ENCODE measurements around the gene EYS. TPM values are rescaled to one million over a fixed set of nuclear protein-coding genes. Genes with fewer than 3 reads are reported as not detected.

EYS gene
- total and polyA plus RNA-seq, 2 donors, result 4.4 TPM; not detected in 1

DNA sequence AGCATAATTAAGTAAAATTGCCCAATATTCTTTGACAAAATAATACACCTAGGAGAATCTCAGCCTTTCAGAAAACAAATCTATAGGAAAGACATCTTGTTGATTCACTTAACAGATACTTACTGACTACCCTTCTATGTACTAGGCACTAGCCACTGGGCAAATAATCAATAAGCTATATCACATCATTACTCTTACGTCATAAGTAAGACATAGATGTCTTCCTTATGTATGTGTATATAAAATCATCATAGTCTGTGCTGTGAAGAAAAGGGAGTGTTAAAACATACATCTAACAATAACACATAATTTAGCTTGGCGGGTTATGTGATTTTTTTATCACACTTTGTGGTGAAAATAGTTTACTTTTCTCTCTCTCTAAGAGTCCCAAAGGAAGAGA lies 733.9 kb downstream of the EYS start:
- WGBS, result 85% methylated on average over 2 of the region's 2 CpGs
- DNase-seq (ENCODE audit: extremely low spot score), result no peak
- H3K36me3 ChIP-seq (ENCODE audit: insufficient read depth), result no peaks in the 10 kb centered on the region
- no peak overlapping the region for H3K27ac ChIP-seq (ENCODE audit: low read depth)
- H3K4me3 ChIP-seq (ENCODE audit: low read depth, low read length), result no peak overlapping the region
- no peaks in the 10 kb centered on the region for H3K4me1 ChIP-seq (ENCODE audit: insufficient read depth)

DNA sequence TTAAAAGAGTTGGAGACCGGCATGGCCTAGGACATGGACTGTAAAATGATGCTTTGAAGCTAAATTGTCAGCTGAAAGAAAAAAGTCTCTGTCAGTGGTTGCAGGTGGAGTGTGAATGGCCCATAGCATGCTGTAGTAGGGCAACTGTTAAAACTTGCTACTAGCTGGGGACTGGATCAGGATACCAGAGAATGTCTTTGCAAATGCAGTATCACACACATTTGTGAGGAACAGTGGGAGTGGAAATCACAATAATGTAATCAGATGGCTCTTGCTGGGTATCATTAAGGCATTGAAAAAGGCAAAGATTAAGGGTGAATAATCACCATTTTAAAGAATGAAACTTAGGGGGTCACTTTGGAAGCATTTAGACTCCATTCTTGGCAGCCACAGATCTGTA lies 737.9 kb downstream of the EYS start:
- WGBS, result 90% methylated on average over 1 of the region's 1 CpG
- Histone ChIP-seq H3K27ac (ENCODE audit: low read depth) (no peak overlapping the region), H3K4me3 (ENCODE audit: low read depth, low read length) (no peak overlapping the region), H3K36me3 (ENCODE audit: insufficient read depth) (no peaks in the 10 kb centered on the region), H3K4me1 (ENCODE audit: insufficient read depth) (no peaks in the 10 kb centered on the region)
- DNase-seq (ENCODE audit: extremely low spot score), result no peak

DNA sequence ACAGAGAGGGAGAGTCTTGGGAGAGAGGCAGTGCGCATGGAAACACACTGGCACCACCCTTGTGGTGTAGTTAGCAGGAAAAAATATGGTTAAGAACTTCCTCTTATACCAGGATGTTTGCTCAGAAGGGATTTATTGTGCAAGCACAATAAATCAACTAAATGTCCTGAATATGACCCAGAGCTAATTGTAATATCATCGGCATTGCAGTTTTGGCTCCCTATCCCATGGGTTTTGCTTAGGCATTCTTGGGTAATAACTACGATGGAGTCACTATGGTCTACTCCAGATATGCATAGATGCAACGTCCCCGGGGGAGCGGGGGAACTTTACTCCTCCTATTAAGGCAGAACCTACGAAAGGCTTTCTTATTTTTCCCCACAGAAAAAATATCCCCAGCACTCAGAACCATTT lies 751.6 kb downstream of the EYS start:
- Histone ChIP-seq H3K27ac (ENCODE audit: low read depth) (no peak overlapping the region), H3K4me3 (ENCODE audit: low read depth, low read length) (no peak overlapping the region), H3K36me3 (ENCODE audit: insufficient read depth) (no peaks in the 10 kb centered on the region), H3K4me1 (ENCODE audit: insufficient read depth) (no peaks in the 10 kb centered on the region)
- no peak for DNase-seq (ENCODE audit: extremely low spot score)
- 80% methylated on average over 7 of the region's 7 CpGs for WGBS

DNA sequence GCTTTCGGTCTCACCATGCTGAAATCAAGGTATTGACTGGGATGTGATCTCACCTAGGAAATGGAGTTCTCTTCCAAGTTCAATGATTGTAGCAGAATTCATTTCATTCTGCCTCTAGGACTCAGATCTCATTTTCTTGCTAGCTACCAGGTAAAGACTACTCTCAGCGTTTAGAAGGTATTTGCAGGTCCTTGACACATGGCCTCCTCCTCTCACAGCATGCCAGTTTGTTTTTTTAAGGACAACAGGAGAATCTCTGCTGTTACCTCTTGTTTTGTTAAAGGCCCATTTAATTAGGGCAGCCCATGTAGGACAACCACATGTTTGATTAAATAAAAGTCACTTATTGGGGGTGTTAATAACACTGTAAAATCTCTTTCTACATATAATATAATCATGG lies 757.8 kb downstream of the EYS start:
- H3K4me1 ChIP-seq (ENCODE audit: insufficient read depth), result no peaks in the 10 kb centered on the region
- H3K36me3 ChIP-seq (ENCODE audit: insufficient read depth), result no peaks in the 10 kb centered on the region
- H3K27ac ChIP-seq (ENCODE audit: low read depth), result no peak overlapping the region
- 82% methylated on average over 2 of the region's 2 CpGs for WGBS
- DNase-seq (ENCODE audit: extremely low spot score), result no peak
- H3K4me3 ChIP-seq (ENCODE audit: low read depth, low read length), result no peak overlapping the region

DNA sequence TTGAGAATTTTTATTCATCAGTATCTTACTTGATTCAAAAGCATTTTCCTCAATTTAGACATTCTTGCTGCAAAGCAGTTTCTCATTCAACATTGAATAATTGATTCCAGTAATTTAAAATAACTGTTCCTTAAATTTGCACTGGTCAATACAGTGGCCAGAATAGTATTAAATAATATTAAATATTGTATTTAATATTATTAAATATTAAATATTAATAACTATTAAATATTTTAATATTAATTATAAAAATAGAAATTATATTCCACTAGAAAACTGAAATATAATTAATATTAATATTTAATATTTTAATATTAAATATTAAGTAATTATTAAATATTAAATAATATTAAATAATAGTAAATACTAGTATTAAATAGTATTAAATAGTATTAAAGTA lies 758.8 kb downstream of the EYS start:
- Histone ChIP-seq H3K4me1 (ENCODE audit: insufficient read depth) (no peaks in the 10 kb centered on the region), H3K27ac (ENCODE audit: low read depth) (no peak overlapping the region), H3K36me3 (ENCODE audit: insufficient read depth) (no peaks in the 10 kb centered on the region), H3K4me3 (ENCODE audit: low read depth, low read length) (no peak overlapping the region)
- DNase-seq (ENCODE audit: extremely low spot score), result no peak

DNA sequence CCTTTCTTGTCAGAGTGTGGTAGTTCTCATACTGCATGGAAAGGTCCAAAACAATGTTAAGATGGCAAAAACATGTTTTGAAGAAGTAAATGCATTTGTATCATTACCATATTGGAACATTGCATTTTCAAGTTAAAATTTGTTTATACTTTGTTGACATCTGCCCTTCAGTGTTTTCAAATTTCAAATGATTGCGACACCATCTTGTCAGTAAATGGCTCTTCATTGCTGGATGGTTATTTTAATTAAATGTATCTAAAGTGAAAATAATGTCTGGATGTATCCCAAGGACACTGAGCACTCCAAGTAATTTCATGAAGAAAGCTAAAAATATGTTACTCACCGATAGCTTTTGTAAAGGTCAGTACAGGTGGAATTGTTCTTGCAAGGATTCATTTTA lies 761.6 kb downstream of the EYS start:
- Histone ChIP-seq H3K27ac (ENCODE audit: low read depth) (no peak overlapping the region), H3K36me3 (ENCODE audit: insufficient read depth) (no peaks in the 10 kb centered on the region)
- WGBS, result 94% methylated on average over 2 of the region's 2 CpGs

DNA sequence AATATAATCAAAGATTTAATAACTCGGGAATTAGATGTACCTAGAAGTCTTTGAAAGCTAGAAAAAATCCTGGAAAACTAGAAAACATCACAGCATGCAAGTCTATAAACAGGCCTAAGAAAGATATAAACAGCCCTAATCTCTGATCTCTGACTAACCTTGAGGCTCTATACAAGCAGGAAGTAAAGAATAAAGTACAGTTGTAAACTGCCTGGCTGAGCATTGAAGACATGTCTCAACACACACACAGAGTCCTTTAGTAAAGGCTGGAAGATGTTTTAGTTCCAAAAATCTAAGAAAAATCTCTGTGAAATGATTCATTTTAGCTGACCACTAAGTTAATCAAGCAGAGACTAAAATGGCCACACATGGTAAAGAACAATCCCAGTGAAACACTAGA lies 774.5 kb downstream of the EYS start:
- no peaks in the 10 kb centered on the region for H3K36me3 ChIP-seq (ENCODE audit: insufficient read depth)
- no peaks in the 10 kb centered on the region for H3K4me1 ChIP-seq (ENCODE audit: insufficient read depth)
- peak; percentile 14 for DNase-seq (ENCODE audit: extremely low spot score)
- WGBS, result 77% methylated on average over 1 of the region's 1 CpG
- H3K4me3 ChIP-seq (ENCODE audit: low read depth, low read length), result no peak overlapping the region
- H3K27ac ChIP-seq (ENCODE audit: low read depth), result no peak overlapping the region

More for the DNA sequence above, 761.6 kb downstream of the EYS start:
- Histone ChIP-seq H3K4me3 (ENCODE audit: low read depth, low read length) (no peak overlapping the region), H3K4me1 (ENCODE audit: insufficient read depth) (no peaks in the 10 kb centered on the region)
- no peak for DNase-seq (ENCODE audit: extremely low spot score)

DNA sequence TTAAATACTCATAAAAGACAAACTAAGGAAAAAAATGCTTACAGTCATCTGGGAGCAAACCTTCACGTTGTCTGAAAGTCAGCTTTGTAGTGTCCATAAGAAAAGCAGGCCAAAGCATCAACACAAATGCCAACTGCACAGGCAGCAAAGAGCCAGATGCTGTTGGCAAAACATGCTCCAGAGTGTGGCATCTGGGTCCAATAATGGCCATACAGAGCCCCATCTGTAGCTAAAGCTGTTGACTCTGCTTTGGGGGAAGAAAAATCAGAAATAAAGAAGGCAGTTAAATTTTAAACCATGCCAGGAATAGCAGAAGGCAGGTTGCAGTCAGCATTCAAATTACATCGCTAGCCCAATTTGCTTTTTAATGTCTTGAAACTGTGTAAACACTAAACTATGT lies 776.3 kb downstream of the EYS start:
- Histone ChIP-seq H3K36me3 (ENCODE audit: insufficient read depth) (no peaks in the 10 kb centered on the region), H3K27ac (ENCODE audit: low read depth) (no peak overlapping the region), H3K4me1 (ENCODE audit: insufficient read depth) (no peaks in the 10 kb centered on the region), H3K4me3 (ENCODE audit: low read depth, low read length) (no peak overlapping the region)
- no peak for DNase-seq (ENCODE audit: extremely low spot score)
- 71% methylated on average over 2 of the region's 2 CpGs for WGBS

DNA sequence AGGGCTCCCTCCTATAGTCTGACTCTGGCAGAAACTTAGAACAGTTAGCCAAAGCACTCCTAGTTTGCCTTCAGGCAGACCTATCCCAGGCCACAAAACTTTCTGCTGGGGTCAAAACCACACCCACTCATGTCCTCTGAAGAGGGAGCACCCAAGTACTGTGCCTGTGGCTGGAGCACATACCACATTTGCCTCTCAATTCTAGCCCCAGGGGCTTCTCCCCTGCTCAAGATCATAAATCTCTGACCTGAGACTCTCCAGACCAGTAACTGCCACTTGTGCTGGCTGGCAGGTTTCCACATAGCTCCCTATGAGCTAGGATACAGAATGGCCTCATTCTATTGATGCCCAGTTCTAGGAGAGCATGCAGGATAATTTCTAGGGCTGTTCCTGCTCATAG lies 781.0 kb downstream of the EYS start:
- no peak for DNase-seq (ENCODE audit: extremely low spot score)
- no peaks in the 10 kb centered on the region for H3K36me3 ChIP-seq (ENCODE audit: insufficient read depth)
- H3K4me3 ChIP-seq (ENCODE audit: low read depth, low read length), result no peak overlapping the region
- no peaks in the 10 kb centered on the region for H3K4me1 ChIP-seq (ENCODE audit: insufficient read depth)
- no peak overlapping the region for H3K27ac ChIP-seq (ENCODE audit: low read depth)

DNA sequence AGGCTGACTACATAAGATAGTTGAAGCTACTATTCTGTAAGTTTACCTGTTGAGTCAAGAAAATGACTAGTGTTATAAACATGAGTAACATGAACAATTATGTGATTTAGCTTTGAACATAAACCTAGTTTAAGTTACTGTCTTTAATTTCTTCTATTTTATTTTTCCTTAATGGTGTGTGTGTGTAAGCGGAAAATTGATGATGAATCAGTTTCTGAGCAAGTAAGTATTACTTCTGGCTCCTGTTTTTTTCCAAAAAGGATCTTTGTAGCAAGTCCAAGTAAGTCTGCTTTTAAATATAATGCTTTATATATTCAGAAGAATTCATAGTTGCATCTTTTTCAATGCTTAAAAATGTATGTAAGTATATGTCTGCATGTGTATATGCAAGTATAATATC lies 786.8 kb downstream of the EYS start:
- Histone ChIP-seq H3K4me1 (ENCODE audit: insufficient read depth) (no peaks in the 10 kb centered on the region), H3K4me3 (ENCODE audit: low read depth, low read length) (no peak overlapping the region), H3K36me3 (ENCODE audit: insufficient read depth) (no peaks in the 10 kb centered on the region), H3K27ac (ENCODE audit: low read depth) (no peak overlapping the region)
- no peak for DNase-seq (ENCODE audit: extremely low spot score)
- 99% methylated on average over 1 of the region's 1 CpG for WGBS

DNA sequence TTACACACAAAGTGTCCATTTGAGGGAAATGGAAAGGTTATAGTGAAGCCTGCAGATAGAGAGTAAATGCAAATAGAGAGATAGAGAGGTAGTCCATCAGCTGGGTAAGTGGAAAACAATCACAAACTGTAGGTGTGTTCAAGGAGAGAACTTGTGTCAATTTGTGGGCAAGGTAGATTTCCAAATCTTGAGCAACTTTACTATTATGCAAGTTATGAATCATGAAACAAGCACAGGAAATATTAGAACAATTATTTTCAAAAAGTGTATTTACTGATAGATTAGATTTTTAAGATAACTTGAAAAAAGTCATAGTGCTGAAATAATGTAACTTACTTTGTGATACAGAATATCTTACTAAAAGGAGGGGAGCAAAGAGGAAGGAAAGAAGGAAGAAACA lies 792.9 kb downstream of the EYS start:
- no peak overlapping the region for H3K27ac ChIP-seq (ENCODE audit: low read depth)
- H3K4me3 ChIP-seq (ENCODE audit: low read depth, low read length), result no peak overlapping the region
- no peaks in the 10 kb centered on the region for H3K4me1 ChIP-seq (ENCODE audit: insufficient read depth)
- DNase-seq (ENCODE audit: extremely low spot score), result no peak
- H3K36me3 ChIP-seq (ENCODE audit: insufficient read depth), result no peaks in the 10 kb centered on the region

DNA sequence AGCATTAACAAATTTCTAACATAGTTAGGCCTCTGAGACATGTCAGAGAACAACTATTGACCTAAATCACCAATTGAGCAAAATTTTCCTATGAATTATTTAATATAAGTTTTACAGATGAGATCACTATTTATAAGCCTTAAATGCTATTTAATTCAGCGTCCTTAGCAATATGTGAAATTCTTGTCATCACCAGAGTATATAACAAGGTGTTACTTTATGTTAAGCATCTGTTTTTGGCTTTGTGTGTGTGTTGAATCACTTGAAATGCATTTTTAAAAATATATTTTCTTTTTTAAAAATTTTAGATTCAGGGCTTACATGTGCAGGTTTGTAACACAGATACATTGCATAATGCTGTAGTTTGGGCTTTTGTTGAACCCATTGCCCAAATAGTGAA lies 794.1 kb downstream of the EYS start:
- no peaks in the 10 kb centered on the region for H3K36me3 ChIP-seq (ENCODE audit: insufficient read depth)
- H3K4me3 ChIP-seq (ENCODE audit: low read depth, low read length), result no peak overlapping the region
- H3K27ac ChIP-seq (ENCODE audit: low read depth), result no peak overlapping the region
- H3K4me1 ChIP-seq (ENCODE audit: insufficient read depth), result no peaks in the 10 kb centered on the region
- WGBS, result 89% methylated on average over 1 of the region's 1 CpG
- no peak for DNase-seq (ENCODE audit: extremely low spot score)

DNA sequence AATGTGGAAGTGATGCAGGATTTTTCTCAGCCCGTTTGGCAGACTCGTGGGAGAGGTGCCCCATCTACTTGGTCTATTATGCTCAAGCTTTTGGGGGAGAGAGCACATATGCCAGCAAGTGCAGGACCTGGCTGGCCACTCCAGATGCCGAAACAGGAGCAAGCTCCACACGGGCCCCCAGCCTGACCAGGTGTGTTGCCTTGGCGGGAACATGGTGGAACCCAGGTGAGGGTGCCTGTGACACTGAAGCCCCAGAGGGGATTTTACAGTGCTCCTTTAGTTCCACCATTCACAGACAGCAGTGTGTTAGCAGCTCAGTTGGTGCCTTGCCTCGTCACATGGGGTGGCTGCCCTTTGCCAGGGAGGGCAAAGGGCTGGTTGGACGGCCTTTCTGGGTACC lies 798.9 kb downstream of the EYS start:
- DNase-seq (ENCODE audit: extremely low spot score), result no peak
- no peaks in the 10 kb centered on the region for H3K4me1 ChIP-seq (ENCODE audit: insufficient read depth)
- H3K27ac ChIP-seq (ENCODE audit: low read depth), result no peak overlapping the region
- 94% methylated on average over 7 of the region's 7 CpGs for WGBS
- H3K4me3 ChIP-seq (ENCODE audit: low read depth, low read length), result no peak overlapping the region
- no peaks in the 10 kb centered on the region for H3K36me3 ChIP-seq (ENCODE audit: insufficient read depth)

DNA sequence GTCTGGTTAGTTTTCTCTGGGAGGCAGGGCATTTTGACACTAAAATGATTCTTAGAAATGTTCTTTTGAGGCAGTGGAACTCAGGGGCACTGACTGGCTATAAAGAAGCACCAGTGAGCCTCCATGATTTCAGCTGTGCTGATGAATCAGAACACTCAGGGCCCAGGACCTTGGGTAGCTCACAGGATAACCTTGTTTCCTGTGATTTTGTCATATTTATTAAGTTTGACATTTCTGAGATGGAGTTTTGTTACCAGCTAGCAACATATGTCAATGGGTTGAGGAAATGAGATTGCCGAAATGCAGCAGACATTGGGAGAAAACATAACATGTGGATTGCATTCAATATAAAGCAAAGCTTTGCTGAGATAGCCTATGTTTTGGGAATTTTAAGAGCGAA lies 802.4 kb downstream of the EYS start:
- Histone ChIP-seq H3K4me3 (ENCODE audit: low read depth, low read length) (no peak overlapping the region), H3K36me3 (ENCODE audit: insufficient read depth) (no peaks in the 10 kb centered on the region), H3K27ac (ENCODE audit: low read depth) (no peak overlapping the region), H3K4me1 (ENCODE audit: insufficient read depth) (no peaks in the 10 kb centered on the region)
- DNase-seq (ENCODE audit: extremely low spot score), result no peak
- WGBS, result 93% methylated on average over 2 of the region's 2 CpGs

DNA sequence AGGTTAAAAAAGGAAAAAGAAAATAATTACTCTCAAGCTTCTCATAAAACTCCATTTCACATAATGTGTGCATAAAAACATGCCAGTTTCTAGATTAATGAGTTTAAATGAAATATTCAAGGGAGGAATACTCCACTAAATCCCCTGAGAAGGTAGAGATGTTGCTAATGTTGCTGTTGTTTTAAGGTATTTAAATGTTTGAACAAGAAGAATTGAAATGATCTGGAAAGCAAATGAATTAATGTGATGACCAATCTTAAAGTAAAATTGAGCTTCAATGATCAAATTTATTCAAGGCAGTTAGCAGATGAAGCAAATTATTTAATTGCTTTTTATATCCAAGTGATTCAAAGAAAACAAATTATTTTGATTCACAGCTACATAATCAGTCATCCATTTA lies 804.4 kb downstream of the EYS start:
- H3K27ac ChIP-seq (ENCODE audit: low read depth), result no peak overlapping the region
- H3K36me3 ChIP-seq (ENCODE audit: insufficient read depth), result no peaks in the 10 kb centered on the region
- no peaks in the 10 kb centered on the region for H3K4me1 ChIP-seq (ENCODE audit: insufficient read depth)
- DNase-seq (ENCODE audit: extremely low spot score), result no peak
- no peak overlapping the region for H3K4me3 ChIP-seq (ENCODE audit: low read depth, low read length)

Measured in urinary bladder (tissue), 4 donors.